NCI-H1105 (cell line): ENCODE data around the gene IGF1R.

ENCODE experiments used
- DNase-seq: peaks from one replicate; lab custom pipeline; 2025; lab: John Stamatoyannopoulos, UW

Gene IGF1R

DNA sequence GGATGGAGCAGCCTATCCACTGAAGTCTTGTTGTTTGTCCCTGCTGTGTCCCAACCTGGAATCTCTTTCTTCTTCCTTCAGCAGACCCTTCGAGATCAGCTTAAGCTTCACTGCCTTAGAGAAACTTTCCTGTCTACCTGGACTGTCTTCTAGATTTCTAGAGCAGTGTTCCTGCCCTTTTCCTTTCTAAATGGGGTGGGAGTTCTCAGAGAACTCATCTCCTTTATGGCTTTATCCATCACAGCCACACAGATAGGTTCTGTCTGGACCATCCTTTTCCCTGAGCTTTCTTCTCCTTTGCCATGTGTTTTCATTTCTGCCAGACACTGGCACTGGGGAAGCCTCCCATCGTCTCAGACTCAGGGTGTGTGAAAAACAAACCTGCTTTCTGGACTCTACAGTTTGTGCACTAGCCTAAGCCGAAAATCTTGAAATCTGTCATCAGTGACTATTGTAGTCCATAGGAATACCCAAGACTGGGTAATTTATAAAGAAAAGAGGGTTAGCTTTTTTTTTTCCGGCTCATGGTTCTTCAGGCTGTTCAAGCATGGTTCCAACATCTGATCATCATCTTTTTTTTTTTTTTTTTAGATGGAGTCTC is 181.8 kb downstream of the IGF1R start:
- DNase-seq = no peak

DNA sequence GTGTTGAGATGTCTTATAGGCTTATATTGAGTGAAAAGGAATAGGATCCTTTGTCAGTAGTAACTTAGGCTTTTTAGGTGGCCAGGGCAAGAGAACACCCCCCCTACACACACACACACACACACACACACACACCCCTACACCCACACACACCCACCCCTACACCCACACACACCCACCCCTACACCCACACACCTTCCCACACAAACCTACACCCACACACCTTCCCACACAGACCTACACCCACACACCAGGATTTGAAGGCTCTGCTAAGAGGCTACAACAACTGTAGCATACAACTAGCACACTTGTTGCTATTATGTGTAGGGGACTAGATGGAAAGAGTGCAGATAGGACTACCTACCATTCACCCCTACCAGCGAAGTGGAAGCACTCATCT is 186.6 kb downstream of the IGF1R start:
- no peak for DNase-seq

- DNase-seq = no peak
Observed at GRCh38 chr15:98835876-98836275, 187.5 kb downstream of the IGF1R start.

DNA sequence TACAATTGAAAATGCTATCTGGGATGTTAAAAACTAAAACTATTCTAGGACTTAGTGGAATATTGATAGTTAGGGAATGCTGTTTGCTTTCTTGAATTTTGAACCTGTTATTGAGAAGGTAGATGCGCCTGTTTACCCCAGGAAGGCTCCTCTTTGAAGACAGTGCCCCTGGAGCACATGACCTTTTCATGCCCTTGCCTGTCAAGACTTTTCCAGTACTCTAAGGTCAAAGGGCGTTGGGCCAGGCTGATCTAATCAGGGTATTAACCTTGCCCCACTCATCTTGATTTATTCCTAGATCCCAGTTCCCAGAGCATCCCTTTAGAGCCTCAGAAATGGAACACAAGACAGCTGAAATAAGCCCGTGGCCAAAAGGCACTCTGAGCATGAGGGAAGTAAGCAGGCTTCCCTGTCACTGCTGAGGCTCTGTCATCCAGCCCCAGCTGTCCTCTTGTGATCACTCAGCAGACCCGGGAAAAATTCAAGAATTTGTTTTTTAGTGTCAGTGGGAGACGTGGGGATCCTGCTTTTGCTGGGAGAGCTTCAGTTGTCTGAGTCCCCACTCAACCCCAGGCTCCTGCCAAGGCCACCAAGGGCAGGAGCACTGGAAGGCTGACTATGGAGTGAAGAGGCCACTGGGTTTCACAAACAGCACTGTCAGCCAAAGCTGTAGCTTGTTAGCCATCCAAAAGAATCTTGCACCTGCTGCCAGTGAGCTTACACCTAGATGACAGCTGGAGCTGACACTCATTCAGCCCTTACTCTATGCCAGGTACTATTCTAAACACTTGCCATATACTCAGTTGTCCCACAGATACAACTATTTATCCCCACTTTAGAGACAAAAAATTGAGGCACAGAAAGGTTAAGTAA is 190.3 kb downstream of the IGF1R start:
- DNase-seq = no peak

- no peak for DNase-seq
Observed at GRCh38 chr15:98840053-98840452, 191.7 kb downstream of the IGF1R start.

DNA sequence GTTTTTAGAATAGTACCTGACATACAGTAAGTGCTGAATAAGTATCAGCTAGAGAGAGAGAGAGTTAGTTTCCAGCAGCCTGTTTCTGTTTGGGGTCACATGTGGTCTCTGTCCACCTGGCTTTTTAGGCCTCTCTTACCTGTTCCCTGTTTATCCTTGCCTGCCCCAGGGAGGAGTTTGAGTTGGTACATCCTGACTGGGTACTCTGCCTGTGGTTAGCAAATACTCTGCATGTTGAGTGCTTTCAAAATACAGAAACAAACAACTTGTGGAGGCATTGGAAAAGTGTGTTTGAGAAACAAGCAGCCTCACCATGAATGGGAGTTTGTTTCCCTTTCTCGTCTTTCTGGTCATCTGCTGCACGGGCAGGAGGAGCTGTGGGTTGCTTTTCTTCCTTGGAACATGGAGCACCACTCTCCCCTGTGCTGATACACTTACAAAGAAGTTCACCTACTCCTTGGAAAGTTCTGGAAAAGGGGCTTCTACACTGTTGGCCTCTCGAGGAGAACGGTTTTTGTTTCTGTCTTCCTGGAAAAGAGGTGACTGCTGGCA is 193.2 kb downstream of the IGF1R start:
- DNase-seq = no peak

- DNase-seq = no peak
Observed at GRCh38 chr15:98842192-98842972, 194.0 kb downstream of the IGF1R start.

GRCh38 chr15:98842973-98843285 is 194.6 kb downstream of the IGF1R start:
- DNase-seq = no peak

GRCh38 chr15:98843844-98844243 is 195.5 kb downstream of the IGF1R start:
- no peak for DNase-seq

DNA sequence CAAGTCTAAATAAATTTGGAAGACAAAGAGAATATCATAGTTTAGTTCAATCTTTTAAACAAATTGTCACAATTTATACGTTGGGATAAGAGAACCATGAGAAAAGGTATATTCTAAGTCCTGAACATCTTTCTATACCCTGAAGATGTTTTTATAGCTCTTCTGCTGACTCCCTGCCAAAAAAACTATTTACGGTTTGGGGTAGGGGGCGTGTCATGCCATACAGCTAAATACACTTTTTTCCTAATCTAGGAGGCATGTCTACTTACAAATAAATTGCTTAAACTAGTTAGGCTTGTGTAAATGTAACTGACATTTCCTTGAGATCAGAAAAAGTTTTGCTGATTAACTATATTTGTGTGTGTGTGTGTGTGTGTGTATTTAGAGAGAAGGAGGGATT is 195.9 kb downstream of the IGF1R start:
- DNase-seq = no peak

DNA sequence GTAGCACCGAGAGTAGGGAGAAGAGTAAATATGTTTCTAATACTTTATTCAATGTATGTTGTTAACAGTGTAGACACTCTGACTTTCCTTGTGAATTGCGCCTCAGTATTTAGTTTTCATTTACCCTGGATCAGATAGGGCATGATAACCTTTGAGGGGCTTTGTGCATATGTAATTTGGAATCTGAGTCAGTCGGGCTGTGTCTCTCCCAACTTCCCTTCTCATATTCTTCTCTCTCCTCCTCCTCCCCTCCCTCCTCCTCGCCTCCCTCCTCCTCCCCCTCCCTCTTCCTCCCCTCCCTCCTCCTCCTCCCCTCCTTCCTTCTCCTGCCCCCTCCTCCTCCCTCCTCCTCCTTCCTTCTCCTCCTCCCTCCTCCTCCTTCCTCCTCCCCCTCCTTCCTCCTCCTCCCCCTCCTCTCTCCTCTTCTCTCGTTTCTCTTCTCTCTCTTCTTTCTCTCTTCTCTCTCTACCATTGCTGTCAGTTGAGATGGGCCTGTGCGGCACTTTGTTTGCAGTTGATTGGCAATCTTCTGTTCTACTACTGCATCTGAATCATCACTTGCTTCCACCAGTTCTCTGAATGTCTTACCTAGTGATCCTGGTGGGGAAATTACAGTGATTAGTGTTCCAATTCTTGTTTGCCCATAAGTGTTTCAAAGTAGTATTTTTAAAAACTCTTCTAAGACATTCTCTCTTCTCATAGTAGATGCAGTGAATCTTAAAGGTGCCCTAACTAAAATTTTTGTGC is 197.0 kb downstream of the IGF1R start:
- DNase-seq = no peak

DNA sequence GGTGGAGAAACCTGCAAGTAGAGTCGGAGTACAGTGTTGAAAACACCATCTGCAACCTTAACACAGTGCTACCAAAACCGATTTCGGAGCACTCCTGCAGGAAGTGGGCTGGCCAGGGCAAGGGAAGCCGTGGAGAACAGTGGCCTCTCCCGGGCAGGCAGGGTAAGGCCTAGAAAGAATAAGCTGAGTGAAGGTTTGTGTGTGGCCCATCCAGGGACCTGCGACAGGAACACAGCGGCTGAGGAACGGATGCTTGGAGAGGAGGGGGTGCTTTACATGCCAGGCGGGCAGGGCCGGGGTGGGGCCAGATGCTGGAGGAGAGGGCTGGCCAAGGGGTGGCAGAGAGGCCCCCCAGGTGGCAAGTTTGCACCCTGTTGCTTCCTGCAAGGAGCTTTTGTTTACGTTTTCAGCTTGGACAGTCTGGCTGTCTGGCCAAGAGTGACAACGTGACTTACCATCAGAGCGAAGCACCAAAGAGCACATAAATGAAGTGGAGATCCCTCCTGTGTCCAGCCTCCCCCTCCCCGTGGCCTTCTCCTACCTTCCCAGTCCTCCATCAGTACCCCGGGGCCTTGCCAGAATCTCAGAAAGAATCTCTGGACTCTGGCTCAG is 202.7 kb downstream of the IGF1R start:
- DNase-seq = peak; percentile 24

- DNase-seq = peak; percentile 56
Observed at GRCh38 chr15:98853161-98853560, 204.8 kb downstream of the IGF1R start.

DNA sequence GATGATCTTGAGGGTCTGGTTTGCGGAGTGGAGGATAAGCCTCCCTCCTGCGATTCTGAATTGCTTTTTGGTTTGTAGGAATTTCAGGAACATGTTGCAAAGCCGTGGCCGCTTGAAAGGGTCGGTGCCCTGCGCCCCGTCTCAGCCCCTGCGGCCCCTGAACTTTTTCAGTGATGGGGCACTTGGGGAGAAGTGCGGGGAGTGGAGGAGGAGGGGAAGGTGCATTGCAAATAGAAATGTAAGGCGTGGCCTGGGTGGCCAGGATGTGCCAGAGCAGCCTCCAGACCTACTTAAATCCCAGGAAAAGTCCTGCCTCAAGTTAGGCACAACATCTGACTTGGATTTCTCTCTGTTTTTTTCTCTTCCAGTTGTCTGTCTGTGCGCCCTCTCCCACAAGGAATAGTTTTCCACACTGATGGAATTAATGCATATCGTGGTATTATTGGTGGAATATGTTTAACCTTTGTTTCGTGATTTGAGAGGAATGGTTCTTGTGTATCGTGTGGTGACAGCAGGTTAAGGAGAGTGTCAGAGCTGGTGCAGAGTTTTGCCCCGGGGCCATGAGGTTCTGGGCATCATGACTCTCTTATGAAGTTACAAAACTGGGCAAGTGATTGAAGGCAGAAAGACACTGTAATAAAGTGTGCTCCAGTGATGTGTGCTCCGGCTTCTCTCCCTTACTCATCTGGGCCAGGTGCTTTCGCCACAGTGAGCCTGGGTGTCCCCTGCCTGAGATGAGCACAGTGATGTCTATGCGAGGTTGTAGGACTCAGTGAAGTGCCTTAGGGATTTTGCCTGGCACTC is 205.5 kb downstream of the IGF1R start:
- DNase-seq = no peak

DNA sequence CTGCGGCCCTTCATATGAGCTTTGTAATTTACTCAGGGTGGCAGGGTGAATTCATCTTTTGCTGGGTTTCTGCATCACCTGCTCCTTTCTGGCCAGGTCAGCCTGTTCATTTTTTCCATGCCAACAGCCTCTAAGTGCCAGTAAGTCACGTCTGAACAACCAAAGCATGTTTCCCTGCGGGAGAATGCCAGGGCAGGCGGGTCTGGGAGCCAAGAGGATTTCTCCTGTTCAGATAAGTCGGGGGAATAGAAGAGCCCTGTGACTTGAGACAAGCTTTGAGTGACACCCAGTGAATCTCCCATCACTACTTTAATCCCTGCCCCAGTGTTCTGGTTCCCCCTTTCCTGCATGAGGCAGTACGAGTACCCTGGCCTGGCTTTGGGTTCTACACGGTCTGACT is 206.2 kb downstream of the IGF1R start:
- no peak for DNase-seq

DNA sequence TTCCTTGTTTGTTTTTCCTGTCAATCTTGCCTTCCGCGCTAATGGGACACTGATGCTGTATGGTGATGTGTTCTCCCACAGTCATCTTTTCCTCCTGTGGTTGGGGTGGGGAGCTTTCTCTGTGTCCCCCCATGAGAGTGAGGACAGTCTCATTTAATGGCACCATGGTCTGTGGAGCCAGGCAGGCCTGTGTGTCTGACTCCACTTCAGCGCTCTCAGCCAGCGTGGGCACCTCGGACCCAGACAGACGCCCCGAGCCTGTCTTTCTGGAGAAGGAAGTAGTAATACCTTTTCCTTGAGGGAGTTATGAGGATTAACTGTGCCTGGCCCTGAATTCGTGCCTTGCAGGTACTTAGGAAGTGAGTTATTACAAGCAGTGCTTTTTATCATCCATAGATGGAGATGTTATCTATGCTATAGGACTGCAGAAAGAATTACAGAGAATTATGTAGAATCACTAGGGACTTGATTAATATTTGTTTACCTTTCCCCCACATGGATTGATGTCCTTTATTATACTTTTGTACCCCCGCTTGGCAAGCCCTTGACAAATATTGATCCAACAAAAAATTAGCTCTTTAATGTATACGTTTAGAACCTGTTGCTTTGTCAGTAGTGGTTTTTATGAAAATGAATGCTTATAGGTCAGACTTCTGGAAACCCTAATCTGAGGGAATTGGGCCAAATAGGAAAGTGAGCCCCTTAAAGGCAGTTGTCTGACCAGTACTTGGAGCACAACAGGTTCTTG is 206.9 kb downstream of the IGF1R start:
- no peak for DNase-seq

- no peak for DNase-seq
Observed at GRCh38 chr15:98855815-98856531, 207.6 kb downstream of the IGF1R start.

DNA sequence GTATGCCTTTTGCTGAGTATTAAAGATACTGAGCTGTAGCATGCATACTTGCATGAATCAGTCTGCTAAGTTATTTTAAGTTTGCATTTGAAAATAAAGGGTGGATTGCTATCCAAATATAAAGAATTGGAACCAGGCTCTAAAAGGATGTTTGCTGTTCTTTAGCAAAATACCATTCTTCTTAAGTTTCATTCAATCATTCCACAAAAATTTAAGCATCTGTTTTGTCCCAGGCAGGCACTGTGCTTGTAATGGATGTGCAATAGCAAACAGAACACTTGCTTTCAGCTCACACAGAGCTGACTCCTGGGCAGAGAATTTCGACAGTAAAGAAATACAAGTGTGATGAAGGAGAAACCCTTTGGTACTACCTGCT is 208.2 kb downstream of the IGF1R start:
- no peak for DNase-seq

DNA sequence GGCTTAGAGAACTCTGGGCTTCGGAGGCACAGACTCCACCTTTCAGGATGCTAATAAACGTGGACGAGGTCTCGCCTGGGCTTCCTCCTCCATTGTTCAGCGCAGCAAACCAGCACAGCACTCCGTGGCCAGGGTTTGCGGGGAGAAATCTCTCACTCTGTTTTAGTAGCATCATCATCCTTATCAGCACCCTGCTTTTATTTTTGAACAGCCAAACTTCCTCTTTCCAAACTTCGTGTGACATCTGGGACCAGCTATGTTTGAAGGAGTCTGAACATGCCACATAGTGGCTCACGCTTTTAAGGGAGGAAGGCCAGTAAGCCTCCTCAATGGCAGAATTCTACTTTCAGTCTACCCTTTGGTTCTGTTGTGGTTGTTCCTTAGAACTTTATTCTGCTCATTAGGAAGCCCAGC is 210.3 kb downstream of the IGF1R start:
- DNase-seq = no peak
